GM12878 (cell line): Measurements from ENCODE around the gene OR2T11. TPM values are rescaled to one million over a fixed set of nuclear protein-coding genes. Genes with fewer than 3 reads are reported as not detected.

Experiments used
- ATAC-seq: fragments of 200-7000 bp; cut with Tn5 transposase; 3 replicates; pipeline ENCODE4 v1.9.1; 2020; ENCODE audit warnings: mild to moderate bottlenecking, moderate library complexity
- BruUV-seq: library from RNA; stranded (reverse); fragments of 400-500 nt; replicated peaks from 2 replicates; lab custom pipeline; 2021; lab: Mats Ljungman, UMichigan
- CTCF ChIA-PET: fragments of 300-600 bp; sonication (Branson Sonifier 250); formaldehyde crosslinking; extraction: SDS; loops from one replicate; lab custom pipeline; 2021; ENCODE audit warnings: inconsistent platforms; lab: Yijun Ruan, JAX
- POLR2A ChIA-PET: fragments of 350-600 bp; formaldehyde crosslinking; extraction: SDS; loops from one replicate; lab custom pipeline; 2021; ENCODE audit warnings: inconsistent platforms; lab: Charles Lee
- RAD21 ChIA-PET: fragments of 300-600 bp; sonication (Branson Sonifier 250); formaldehyde crosslinking; loops from one replicate; lab custom pipeline; 2023; ENCODE audit warnings: antibody characterized with exemption; ENCODE audit not compliant: unreplicated experiment; lab: Charles Lee
- SMC1A ChIA-PET: fragments of 300-600 bp; sonication (Branson Sonifier 250); formaldehyde crosslinking; loops from one replicate; lab custom pipeline; 2023; ENCODE audit not compliant: unreplicated experiment, uncharacterized antibody; lab: Charles Lee
- DNase-seq: peaks from one replicate; pipeline ENCODE4 v3.0.0-alpha.2; 2011; ENCODE audit warnings: low read depth, low spot score
- FAIRE-seq: peaks from 3 replicates; lab custom pipeline; 2011; peaks lifted over from hg19 to GRCh38; lab: Jason Lieb, UNC
- H2AFZ ChIP-seq: 2 replicates; pipeline ENCODE4 v1.6.0; 2011; ENCODE audit warnings: low read depth, low read length, control low read depth; ENCODE audit not compliant: control insufficient read depth
- H3K27ac ChIP-seq: 2 replicates; pipeline ENCODE4 v1.5.1; 2011; ENCODE audit warnings: control low read depth; ENCODE audit not compliant: control insufficient read depth, insufficient read depth
- H3K27me3 ChIP-seq, 2 experiments: replicated peaks in 1 of 2; 2 replicates each; pipeline versions ENCODE4 v1.6.0 to v1.6.1; 2011; ENCODE audit warnings: low read length in 1 of 2; ENCODE audit not compliant: control insufficient read depth in 2 of 2, insufficient read depth in 2 of 2
- H3K36me3 ChIP-seq, 2 experiments: 2 replicates each; pipeline ENCODE4 v1.5.1; 2011; ENCODE audit warnings: low read length in 1 of 2; ENCODE audit not compliant: control insufficient read depth in 2 of 2, insufficient read depth in 2 of 2
- H3K4me1 ChIP-seq: 2 replicates; pipeline ENCODE4 v1.6.1; 2011; ENCODE audit warnings: mild to moderate bottlenecking, low read length, moderate library complexity, mixed read lengths; ENCODE audit not compliant: control insufficient read depth, insufficient read depth
- H3K4me2 ChIP-seq: 2 replicates; pipeline ENCODE4 v1.6.0; 2011; ENCODE audit warnings: control low read depth; ENCODE audit not compliant: control insufficient read depth, insufficient read depth
- H3K4me3 ChIP-seq: fragments of 200-600 bp; sonication (generic); 2 replicates; pipeline ENCODE4 v1.5.1; 2016
- H3K79me2 ChIP-seq: 2 replicates; pipeline ENCODE4 v1.6.0; 2011; ENCODE audit warnings: low read length; ENCODE audit not compliant: control insufficient read depth, insufficient read depth
- H3K9ac ChIP-seq: 2 replicates; pipeline ENCODE4 v1.8.0; 2011; ENCODE audit warnings: low read length, control low read depth, mixed read lengths; ENCODE audit not compliant: control insufficient read depth, insufficient read depth
- H3K9me3 ChIP-seq: replicated peaks from 3 replicates; pipeline ENCODE4 v1.5.1; 2011; ENCODE audit warnings: mild to moderate bottlenecking, low read length; ENCODE audit not compliant: control insufficient read depth, insufficient read depth
- H4K20me1 ChIP-seq: 2 replicates; pipeline ENCODE4 v1.6.0; 2011; ENCODE audit not compliant: control insufficient read depth, insufficient read depth
- CBX5 ChIP-seq: sonication (generic); IDR thresholded peaks from 2 replicates; pipeline ENCODE4 v1.6.1; 2016; ENCODE audit warnings: low read depth, moderate library complexity, mild to moderate bottlenecking, inconsistent platforms
- EP300 ChIP-seq, 2 experiments: fragments of 150-350 bp in 1 of 2; IDR thresholded peaks; 2 replicates each; pipeline ENCODE4 v1.6.1; 2011 to 2012; ENCODE audit warnings: low read depth in 2 of 2, low read length in 2 of 2, borderline replicate concordance in 1 of 2, improper control_type of control experiment in 1 of 2, inconsistent platforms in 1 of 2; ENCODE audit not compliant: control insufficient read depth in 1 of 2
- ESRRA ChIP-seq: IDR thresholded peaks from 2 replicates; pipeline ENCODE4 v1.6.1; 2012; ENCODE audit warnings: mild to moderate bottlenecking, low read length, improper control_type of control experiment
- EZH2 ChIP-seq: IDR thresholded peaks from 2 replicates; pipeline ENCODE4 v1.6.1; 2012; ENCODE audit warnings: low read depth, mild to moderate bottlenecking, control low read depth, inconsistent platforms, low read length, borderline replicate concordance; ENCODE audit not compliant: control insufficient read depth
- FOXM1 ChIP-seq: IDR thresholded peaks from 2 replicates; pipeline ENCODE4 v1.6.1; 2012; ENCODE audit warnings: low read depth, mild to moderate bottlenecking, inconsistent platforms, low read length, moderate library complexity
- IKZF2 ChIP-seq, 2 experiments: fragments of 450-650 bp; IDR thresholded peaks; 2 replicates each; pipeline ENCODE4 v1.6.1; 2017; ENCODE audit warnings: mild to moderate bottlenecking in 2 of 2, moderate library complexity in 2 of 2
- POLR2AphosphoS2 ChIP-seq: IDR thresholded peaks from 2 replicates; pipeline ENCODE4 v1.6.1; 2011; ENCODE audit warnings: low read depth, mild to moderate bottlenecking, low read length, improper control_type of control experiment, moderate library complexity
- RAD21 ChIP-seq: IDR thresholded peaks from 2 replicates; pipeline ENCODE4 v1.6.1; 2011; ENCODE audit warnings: mild to moderate bottlenecking, low read depth, low read length, moderate library complexity; ENCODE audit not compliant: insufficient read depth
- RUNX3 ChIP-seq: IDR thresholded peaks from 2 replicates; pipeline ENCODE4 v1.6.1; 2012; ENCODE audit warnings: low read length, inconsistent platforms
- SMAD1 ChIP-seq: fragments of 450-650 bp; IDR thresholded peaks from 2 replicates; pipeline ENCODE4 v1.6.1; 2018; ENCODE audit warnings: mild to moderate bottlenecking, low read depth; ENCODE audit not compliant: partially characterized antibody
- ZNF622 ChIP-seq: fragments of 450-650 bp; IDR thresholded peaks from 2 replicates; pipeline ENCODE4 v1.6.1; 2017; ENCODE audit warnings: mild to moderate bottlenecking, inconsistent platforms
- WGBS: methylation state at CpG from one replicate; pipeline ENCODE4 v1.1.6; 2016; ENCODE audit warnings: low lambda C conversion rate; ENCODE audit not compliant: insufficient replicate concordance, insufficient coverage; ENCODE audit errors: missing lambda C conversion rate; 5-methylcytosine and 5-hydroxymethylcytosine counted together
- in situ Hi-C: fragments of 300-500 bp; cut with MboI; formaldehyde crosslinking; loops from 9 replicates; pipeline ENCODE4 v1.14.3; 2018; ENCODE audit warnings: mixed read lengths
- intact Hi-C: fragments of 100-400 bp; cut with micrococcal nuclease; formaldehyde crosslinking; loops from one replicate; pipeline ENCODE4 v1.14.2; 2022; ENCODE audit not compliant: unreplicated experiment
- polyA plus RNA-seq, 11 experiments: library from polyadenylated mRNA; depleted of rRNA in 4 of 11; unstranded in 6 of 11; stranded (reverse) in 5 of 11; fragments of >200 nt; fragmentation: Nextera tagmentation in 4 of 11; fragmentation: Illumina TruSeq in 1 of 11; extraction: Ambion mirVana in 4 of 11; extraction: Trizol in 1 of 11; gene quantifications; 1 replicate in 1 of 11; 2 replicates in 10 of 11; pipeline versions ENCODE4 v1.2.1 to v1.2.3, GENCODE V29; 2011 to 2016; ENCODE audit warnings: inconsistent platforms in 2 of 11, missing spikeins in 2 of 11, low read depth in 1 of 11
- total RNA-seq, 4 experiments: library from RNA; depleted of rRNA in 3 of 4; stranded (reverse); fragments of >200 nt in 3 of 4; fragmentation: Illumina TruSeq in 1 of 4; extraction: Trizol in 1 of 4; gene quantifications; 2 replicates each; pipeline versions ENCODE4 v1.2.1 to v1.2.3, GENCODE V29; 2013 to 2021
- TF ChIP-seq, protein P1 (sequence below): fragments of 450-650 bp; formaldehyde crosslinking; IDR thresholded peaks from 2 replicates; pipeline ENCODE4 v1.5.0; 2022; ENCODE audit warnings: mild to moderate bottlenecking, missing genetic modification characterization
- TF ChIP-seq, protein P2 (sequence below): IDR thresholded peaks from 2 replicates; pipeline ENCODE4 v1.6.1; 2011; ENCODE audit warnings: borderline replicate concordance, low read depth, mild to moderate bottlenecking, moderate library complexity, mixed read lengths, low read length; ENCODE audit not compliant: insufficient read depth; ENCODE audit errors: extremely low read length

The OR2T11 gene
- total and polyA plus RNA-seq, 10 of the 15 experiments (the other 5 are each of a cell fraction or from before 2014, with no cell fraction given), result not detected

DNA sequence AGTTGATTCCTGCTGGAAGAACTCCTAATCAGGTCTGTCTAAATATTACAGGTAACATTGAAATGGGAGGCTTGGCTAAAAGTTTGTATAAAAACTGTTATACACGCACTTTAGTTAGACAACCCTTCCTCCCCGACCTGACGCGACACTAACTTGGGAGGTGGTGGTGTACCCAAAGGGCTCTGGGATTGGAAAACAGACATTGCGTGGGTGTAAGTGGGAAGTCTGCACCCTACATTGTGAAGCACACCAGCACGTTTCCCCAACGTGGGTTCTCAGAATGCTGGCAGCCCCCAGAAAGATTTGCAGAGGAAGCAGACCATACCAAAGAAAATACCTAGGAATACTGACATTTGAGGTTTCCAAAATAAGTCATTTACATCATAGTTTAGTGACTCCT lies 16.8 kb downstream of the OR2T11 start:
- H3K27ac ChIP-seq, result no peak overlapping the region
- H3K4me2 ChIP-seq, result no peak overlapping the region
- TF ChIP-seq CBX5, result no peak
- TF ChIP-seq, protein P1, sequence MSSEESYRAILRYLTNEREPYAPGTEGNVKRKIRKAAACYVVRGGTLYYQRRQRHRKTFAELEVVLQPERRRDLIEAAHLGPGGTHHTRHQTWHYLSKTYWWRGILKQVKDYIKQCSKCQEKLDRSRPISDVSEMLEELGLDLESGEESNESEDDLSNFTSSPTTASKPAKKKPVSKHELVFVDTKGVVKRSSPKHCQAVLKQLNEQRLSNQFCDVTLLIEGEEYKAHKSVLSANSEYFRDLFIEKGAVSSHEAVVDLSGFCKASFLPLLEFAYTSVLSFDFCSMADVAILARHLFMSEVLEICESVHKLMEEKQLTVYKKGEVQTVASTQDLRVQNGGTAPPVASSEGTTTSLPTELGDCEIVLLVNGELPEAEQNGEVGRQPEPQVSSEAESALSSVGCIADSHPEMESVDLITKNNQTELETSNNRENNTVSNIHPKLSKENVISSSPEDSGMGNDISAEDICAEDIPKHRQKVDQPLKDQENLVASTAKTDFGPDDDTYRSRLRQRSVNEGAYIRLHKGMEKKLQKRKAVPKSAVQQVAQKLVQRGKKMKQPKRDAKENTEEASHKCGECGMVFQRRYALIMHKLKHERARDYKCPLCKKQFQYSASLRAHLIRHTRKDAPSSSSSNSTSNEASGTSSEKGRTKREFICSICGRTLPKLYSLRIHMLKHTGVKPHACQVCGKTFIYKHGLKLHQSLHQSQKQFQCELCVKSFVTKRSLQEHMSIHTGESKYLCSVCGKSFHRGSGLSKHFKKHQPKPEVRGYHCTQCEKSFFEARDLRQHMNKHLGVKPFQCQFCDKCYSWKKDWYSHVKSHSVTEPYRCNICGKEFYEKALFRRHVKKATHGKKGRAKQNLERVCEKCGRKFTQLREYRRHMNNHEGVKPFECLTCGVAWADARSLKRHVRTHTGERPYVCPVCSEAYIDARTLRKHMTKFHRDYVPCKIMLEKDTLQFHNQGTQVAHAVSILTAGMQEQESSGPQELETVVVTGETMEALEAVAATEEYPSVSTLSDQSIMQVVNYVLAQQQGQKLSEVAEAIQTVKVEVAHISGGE, result no peak
- TF ChIP-seq RAD21, result no peak
- TF ChIP-seq ESRRA, result no peak
- TF ChIP-seq EZH2, result no peak
- no peak for TF ChIP-seq SMAD1
- TF ChIP-seq RUNX3, result no peak
- no peak for TF ChIP-seq EP300 (IDR thresholded peaks at IDR 0.05; ENCODE audit: borderline replicate concordance in 1 of 2, control insufficient read depth in 1 of 2, low read depth in 2 of 2, low read length in 2 of 2)
- TF ChIP-seq FOXM1, result no peak
- no peak for TF ChIP-seq POLR2AphosphoS2
- TF ChIP-seq, protein P2, sequence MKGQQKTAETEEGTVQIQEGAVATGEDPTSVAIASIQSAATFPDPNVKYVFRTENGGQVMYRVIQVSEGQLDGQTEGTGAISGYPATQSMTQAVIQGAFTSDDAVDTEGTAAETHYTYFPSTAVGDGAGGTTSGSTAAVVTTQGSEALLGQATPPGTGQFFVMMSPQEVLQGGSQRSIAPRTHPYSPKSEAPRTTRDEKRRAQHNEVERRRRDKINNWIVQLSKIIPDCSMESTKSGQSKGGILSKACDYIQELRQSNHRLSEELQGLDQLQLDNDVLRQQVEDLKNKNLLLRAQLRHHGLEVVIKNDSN, result no peak
- no peak for TF ChIP-seq ZNF622
- TF ChIP-seq IKZF2 (IDR thresholded peaks at IDR 0.05), result no peak
- in situ Hi-C loops (no loop called here), intact Hi-C loops (no loop called here)
- no peak overlapping the region for H3K4me3 ChIP-seq
- H3K27me3 ChIP-seq, result no peaks in the 10 kb centered on the region
- DNase-seq (no peak), ATAC-seq (no peak), FAIRE-seq (no peak)
- H3K36me3 ChIP-seq, result no peaks in the 10 kb centered on the region
- no peaks in the 10 kb centered on the region for H3K79me2 ChIP-seq
- H2AFZ ChIP-seq, result no peak overlapping the region
- H3K9ac ChIP-seq, result no peak overlapping the region
- no TSS peak for BruUV-seq
- H3K4me1 ChIP-seq, result no peaks in the 10 kb centered on the region
- RAD21 ChIA-PET, result no interaction called here
- SMC1A ChIA-PET, result no interaction called here
- POLR2A ChIA-PET, result no interaction called here
- CTCF ChIA-PET, result no interaction called here
- no peaks in the 10 kb centered on the region for H4K20me1 ChIP-seq
- H3K9me3 ChIP-seq, result no peaks in the 10 kb centered on the region
- WGBS, result no CpG with 5 or more reads among the region's 7 CpGs
